ENCODE measurements around the gene PUM2. TPM values are rescaled to one million over a fixed set of nuclear protein-coding genes. Genes with fewer than 3 reads are reported as not detected.

PUM2 gene
- total and polyA plus RNA-seq, 2 of the 13 experiments (the other 11 are each of a cell fraction or from before 2014, with no cell fraction given) = 69.6 to 69.8 TPM

DNA sequence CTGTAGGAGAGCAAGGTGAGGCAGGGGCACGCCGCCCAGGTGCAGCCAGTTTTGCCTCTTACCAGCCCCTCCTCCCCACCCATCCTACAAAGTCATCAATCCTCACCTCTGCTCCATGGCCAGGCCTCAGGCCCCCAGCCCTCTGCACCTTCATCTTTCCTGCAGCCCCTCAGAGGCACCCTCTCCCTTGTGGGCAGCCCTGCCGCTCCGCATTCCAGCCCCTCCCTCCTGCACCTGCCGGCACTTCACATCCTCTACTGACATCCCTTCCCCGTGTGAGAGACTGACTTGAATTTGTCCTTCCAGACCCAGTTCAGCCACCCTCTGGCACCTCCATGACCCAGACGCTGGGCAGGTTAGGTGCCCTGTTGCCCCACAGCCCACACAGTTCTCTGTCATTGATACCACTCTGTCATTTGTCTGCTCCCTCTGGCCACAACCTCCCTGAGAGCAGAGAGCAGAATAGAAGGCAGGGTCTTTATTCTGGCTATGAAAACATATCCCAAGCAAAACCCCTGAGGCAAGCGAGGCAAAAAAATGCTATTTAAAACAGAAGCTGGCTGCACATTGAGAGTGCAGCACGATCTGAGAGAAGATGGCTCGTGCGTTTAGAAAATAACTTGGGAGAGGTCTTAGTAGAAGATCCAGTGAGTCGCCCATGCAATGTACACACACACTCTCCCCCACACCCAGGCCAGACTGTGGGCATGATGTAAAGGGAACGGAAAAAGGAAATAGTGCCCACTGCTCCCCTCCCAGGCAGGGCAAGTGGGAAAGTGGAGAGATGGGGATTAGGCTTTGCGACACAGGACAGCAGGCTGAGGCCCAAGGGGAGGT, 151.6 kb downstream of the PUM2 start:
- peaks cover 55% of the 10 kb centered on the region for H3K4me1 ChIP-seq (ENCODE audit: insufficient read depth, low read length)
- POLR2A ChIA-PET = no interaction called here
- TF ChIP-seq GTF3A (CRISPR knock-in tag; conservative IDR thresholded peaks at IDR 0.05) (no peak), SP4 (CRISPR knock-in tag; IDR thresholded peaks at IDR 0.05) (0 out of 2 replicates have a peak, but pooled peaks have one; percentile 24), TEAD2 (CRISPR knock-in tag; IDR thresholded peaks at IDR 0.05) (no peak), KDM2A (CRISPR knock-in tag; IDR thresholded peaks at IDR 0.05; ENCODE audit: borderline replicate concordance, low read depth) (peak; percentile 7; the same call in 1 of the 2 replicates), SALL1 (CRISPR knock-in tag; IDR thresholded peaks at IDR 0.05) (peak; percentile 35; the same call in 1 of the 2 replicates), FOSL2 (CRISPR knock-in tag; IDR thresholded peaks at IDR 0.05) (no peak), HNRNPH1 (optimal IDR thresholded peaks at IDR 0.05; ENCODE audit: low read depth, low read length) (no peak), TEAD3 (CRISPR knock-in tag; optimal IDR thresholded peaks at IDR 0.05; ENCODE audit: borderline replicate concordance) (peak; percentile 73), ZNF678 (CRISPR knock-in tag; IDR thresholded peaks at IDR 0.05) (no peak), ZNF776 (CRISPR knock-in tag; IDR thresholded peaks at IDR 0.05) (no peak), SP2 (CRISPR knock-in tag; IDR thresholded peaks at IDR 0.05) (peak; percentile 35; the same call in 1 of the 2 replicates)
- TF ChIP-seq, protein P1, sequence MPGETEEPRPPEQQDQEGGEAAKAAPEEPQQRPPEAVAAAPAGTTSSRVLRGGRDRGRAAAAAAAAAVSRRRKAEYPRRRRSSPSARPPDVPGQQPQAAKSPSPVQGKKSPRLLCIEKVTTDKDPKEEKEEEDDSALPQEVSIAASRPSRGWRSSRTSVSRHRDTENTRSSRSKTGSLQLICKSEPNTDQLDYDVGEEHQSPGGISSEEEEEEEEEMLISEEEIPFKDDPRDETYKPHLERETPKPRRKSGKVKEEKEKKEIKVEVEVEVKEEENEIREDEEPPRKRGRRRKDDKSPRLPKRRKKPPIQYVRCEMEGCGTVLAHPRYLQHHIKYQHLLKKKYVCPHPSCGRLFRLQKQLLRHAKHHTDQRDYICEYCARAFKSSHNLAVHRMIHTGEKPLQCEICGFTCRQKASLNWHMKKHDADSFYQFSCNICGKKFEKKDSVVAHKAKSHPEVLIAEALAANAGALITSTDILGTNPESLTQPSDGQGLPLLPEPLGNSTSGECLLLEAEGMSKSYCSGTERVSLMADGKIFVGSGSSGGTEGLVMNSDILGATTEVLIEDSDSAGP (CRISPR knock-in tag; IDR thresholded peaks at IDR 0.05; ENCODE audit: borderline replicate concordance) = 0 out of 2 replicates have a peak, but pooled peaks have one; percentile 1
- TF ChIP-seq, protein P2, sequence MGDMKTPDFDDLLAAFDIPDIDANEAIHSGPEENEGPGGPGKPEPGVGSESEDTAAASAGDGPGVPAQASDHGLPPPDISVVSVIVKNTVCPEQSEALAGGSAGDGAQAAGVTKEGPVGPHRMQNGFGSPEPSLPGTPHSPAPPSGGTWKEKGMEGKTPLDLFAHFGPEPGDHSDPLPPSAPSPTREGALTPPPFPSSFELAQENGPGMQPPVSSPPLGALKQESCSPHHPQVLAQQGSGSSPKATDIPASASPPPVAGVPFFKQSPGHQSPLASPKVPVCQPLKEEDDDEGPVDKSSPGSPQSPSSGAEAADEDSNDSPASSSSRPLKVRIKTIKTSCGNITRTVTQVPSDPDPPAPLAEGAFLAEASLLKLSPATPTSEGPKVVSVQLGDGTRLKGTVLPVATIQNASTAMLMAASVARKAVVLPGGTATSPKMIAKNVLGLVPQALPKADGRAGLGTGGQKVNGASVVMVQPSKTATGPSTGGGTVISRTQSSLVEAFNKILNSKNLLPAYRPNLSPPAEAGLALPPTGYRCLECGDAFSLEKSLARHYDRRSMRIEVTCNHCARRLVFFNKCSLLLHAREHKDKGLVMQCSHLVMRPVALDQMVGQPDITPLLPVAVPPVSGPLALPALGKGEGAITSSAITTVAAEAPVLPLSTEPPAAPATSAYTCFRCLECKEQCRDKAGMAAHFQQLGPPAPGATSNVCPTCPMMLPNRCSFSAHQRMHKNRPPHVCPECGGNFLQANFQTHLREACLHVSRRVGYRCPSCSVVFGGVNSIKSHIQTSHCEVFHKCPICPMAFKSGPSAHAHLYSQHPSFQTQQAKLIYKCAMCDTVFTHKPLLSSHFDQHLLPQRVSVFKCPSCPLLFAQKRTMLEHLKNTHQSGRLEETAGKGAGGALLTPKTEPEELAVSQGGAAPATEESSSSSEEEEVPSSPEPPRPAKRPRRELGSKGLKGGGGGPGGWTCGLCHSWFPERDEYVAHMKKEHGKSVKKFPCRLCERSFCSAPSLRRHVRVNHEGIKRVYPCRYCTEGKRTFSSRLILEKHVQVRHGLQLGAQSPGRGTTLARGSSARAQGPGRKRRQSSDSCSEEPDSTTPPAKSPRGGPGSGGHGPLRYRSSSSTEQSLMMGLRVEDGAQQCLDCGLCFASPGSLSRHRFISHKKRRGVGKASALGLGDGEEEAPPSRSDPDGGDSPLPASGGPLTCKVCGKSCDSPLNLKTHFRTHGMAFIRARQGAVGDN (CRISPR knock-in tag; IDR thresholded peaks at IDR 0.05) = peak; percentile 14; the same call in 1 of the 2 replicates
- TF ChIP-seq, protein P3, sequence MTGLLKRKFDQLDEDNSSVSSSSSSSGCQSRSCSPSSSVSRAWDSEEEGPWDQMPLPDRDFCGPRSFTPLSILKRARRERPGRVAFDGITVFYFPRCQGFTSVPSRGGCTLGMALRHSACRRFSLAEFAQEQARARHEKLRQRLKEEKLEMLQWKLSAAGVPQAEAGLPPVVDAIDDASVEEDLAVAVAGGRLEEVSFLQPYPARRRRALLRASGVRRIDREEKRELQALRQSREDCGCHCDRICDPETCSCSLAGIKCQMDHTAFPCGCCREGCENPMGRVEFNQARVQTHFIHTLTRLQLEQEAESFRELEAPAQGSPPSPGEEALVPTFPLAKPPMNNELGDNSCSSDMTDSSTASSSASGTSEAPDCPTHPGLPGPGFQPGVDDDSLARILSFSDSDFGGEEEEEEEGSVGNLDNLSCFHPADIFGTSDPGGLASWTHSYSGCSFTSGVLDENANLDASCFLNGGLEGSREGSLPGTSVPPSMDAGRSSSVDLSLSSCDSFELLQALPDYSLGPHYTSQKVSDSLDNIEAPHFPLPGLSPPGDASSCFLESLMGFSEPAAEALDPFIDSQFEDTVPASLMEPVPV (CRISPR knock-in tag; IDR thresholded peaks at IDR 0.05) = no peak

More for the DNA sequence above, 151.6 kb downstream of the PUM2 start:
- no TSS peak for BruUV-seq (replicated peaks)
- ATAC-seq (peak; percentile 18), DNase-seq (ENCODE audit: low spot score) (no peak), FAIRE-seq (no peak)
- CTCF ChIA-PET (ENCODE audit: low intra/inter-chr PET ratio, low total read pairs) = no interaction called here
- no peak overlapping the region for H3K27ac ChIP-seq (ENCODE audit: extremely low read length, insufficient read depth, low read length)
- 54% methylated on average over 14 of the region's 14 CpGs for WGBS (ENCODE audit: low lambda C conversion rate)
- no peaks in the 10 kb centered on the region for H3K27me3 ChIP-seq (ENCODE audit: control insufficient read depth in 1 of 2, insufficient read depth in 2 of 2, low read length in 2 of 2)
- no peaks in the 10 kb centered on the region for H3K79me2 ChIP-seq (ENCODE audit: insufficient read depth, low read length)
- no peak overlapping the region for H3K9ac ChIP-seq (ENCODE audit: insufficient read depth, low read depth, low read length)
- H3K4me3 ChIP-seq (replicated peaks in 1 of 3; ENCODE audit: insufficient read depth in 1 of 3, low read depth in 2 of 3, low read length in 3 of 3) = no peak overlapping the region; a peak in 1 of 6 replicates
- intact Hi-C loops (cut with micrococcal nuclease; ENCODE audit: unreplicated experiment) = no loop called here
- H3K36me3 ChIP-seq (replicated peaks in 1 of 2; ENCODE audit: control insufficient read depth in 1 of 2, insufficient read depth in 2 of 2, low read length in 2 of 2) = peaks cover 19 to 23% of the 10 kb centered on the region in 2 experiments
- H2AFZ ChIP-seq (ENCODE audit: low read length) = no peak overlapping the region
- no peaks in the 10 kb centered on the region for H3K9me3 ChIP-seq (ENCODE audit: low read length)
- in situ Hi-C loops (cut with HindIII; ENCODE audit: extremely low pct_ligation_motif_present, low pct_unique_long_range_greater_than_20kb) = no loop called here
- H3K4me2 ChIP-seq (ENCODE audit: low read depth, low read length) = peak overlapping the region; percentile 34
- H4K20me1 ChIP-seq (ENCODE audit: insufficient read depth, low read length) = no peaks in the 10 kb centered on the region
